GM12872 (cell line): Measurements from ENCODE around the gene RBMS3.

Experiments used
- TF ChIP-seq, protein P1 (sequence below): IDR thresholded peaks from 3 replicates; pipeline ENCODE4 v1.5.1; 2011; ENCODE audit warnings: low read depth, mild to moderate bottlenecking, low read length, moderate library complexity; ENCODE audit not compliant: insufficient read depth

The RBMS3 gene

GRCh38 chr3:29611252-29611651, 330.4 kb downstream of the RBMS3 start:
- TF ChIP-seq, protein P1, sequence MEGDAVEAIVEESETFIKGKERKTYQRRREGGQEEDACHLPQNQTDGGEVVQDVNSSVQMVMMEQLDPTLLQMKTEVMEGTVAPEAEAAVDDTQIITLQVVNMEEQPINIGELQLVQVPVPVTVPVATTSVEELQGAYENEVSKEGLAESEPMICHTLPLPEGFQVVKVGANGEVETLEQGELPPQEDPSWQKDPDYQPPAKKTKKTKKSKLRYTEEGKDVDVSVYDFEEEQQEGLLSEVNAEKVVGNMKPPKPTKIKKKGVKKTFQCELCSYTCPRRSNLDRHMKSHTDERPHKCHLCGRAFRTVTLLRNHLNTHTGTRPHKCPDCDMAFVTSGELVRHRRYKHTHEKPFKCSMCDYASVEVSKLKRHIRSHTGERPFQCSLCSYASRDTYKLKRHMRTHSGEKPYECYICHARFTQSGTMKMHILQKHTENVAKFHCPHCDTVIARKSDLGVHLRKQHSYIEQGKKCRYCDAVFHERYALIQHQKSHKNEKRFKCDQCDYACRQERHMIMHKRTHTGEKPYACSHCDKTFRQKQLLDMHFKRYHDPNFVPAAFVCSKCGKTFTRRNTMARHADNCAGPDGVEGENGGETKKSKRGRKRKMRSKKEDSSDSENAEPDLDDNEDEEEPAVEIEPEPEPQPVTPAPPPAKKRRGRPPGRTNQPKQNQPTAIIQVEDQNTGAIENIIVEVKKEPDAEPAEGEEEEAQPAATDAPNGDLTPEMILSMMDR = no peak

DNA sequence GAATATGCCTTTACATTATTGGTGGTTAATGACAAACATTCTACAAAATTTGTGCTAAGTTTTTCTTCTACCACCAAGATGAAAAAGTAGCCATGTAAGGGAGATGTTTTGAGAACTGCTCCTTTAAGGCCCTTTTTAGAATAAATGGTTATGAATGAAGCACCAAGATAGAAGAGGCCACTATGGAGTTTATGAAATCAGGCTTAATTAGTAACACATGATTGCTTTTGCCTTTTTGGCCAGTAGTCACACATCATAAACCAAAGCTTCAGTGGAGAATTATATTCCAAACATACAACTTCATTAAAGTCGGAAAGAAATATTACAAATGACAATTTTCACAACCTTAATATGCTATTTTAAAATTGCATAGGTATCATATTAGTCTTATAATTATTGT, 331.7 kb downstream of the RBMS3 start:
- TF ChIP-seq, protein P1 = no peak

DNA sequence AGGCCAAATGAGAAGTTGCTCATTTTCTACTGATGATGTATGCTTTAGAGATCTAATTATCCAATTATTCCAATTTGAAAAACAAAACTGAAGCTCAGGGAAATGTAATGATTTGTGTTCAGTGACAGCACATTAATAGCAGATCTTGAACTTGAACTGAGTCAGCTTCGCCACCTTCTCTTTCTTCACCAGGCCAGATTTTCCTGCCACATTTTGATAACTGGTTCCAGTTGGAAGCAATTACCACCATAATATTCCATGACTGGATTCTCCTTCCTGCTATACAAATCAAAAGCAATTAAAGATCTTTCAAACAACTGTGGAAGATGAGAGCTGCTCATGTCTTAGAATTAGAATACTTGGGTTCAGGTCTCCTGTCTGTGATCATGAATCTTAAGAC, 334.1 kb downstream of the RBMS3 start:
- TF ChIP-seq, protein P1 = no peak

GRCh38 chr3:29618395-29619282, 337.8 kb downstream of the RBMS3 start:
- TF ChIP-seq, protein P1 = no peak

GRCh38 chr3:29619676-29620075, 338.8 kb downstream of the RBMS3 start:
- TF ChIP-seq, protein P1 = no peak

GRCh38 chr3:29627136-29628117, 346.6 kb downstream of the RBMS3 start:
- TF ChIP-seq, protein P1 = no peak

GRCh38 chr3:29628795-29629194, 347.9 kb downstream of the RBMS3 start:
- TF ChIP-seq, protein P1 = no peak
